WI38 (cell line): Measurements from ENCODE around the gene ATP11A.

Experiments
- H3K4me3 ChIP-seq: 2 replicates; pipeline ENCODE4 v1.5.1; 2011; ENCODE audit warnings: low read depth, mild to moderate bottlenecking, control low read depth, low read length
- TF ChIP-seq, protein P1 (sequence below): IDR thresholded peaks from 2 replicates; pipeline ENCODE4 v1.5.1; 2012; ENCODE audit warnings: low read depth, mild to moderate bottlenecking, control low read depth, low read length

ATP11A gene

DNA sequence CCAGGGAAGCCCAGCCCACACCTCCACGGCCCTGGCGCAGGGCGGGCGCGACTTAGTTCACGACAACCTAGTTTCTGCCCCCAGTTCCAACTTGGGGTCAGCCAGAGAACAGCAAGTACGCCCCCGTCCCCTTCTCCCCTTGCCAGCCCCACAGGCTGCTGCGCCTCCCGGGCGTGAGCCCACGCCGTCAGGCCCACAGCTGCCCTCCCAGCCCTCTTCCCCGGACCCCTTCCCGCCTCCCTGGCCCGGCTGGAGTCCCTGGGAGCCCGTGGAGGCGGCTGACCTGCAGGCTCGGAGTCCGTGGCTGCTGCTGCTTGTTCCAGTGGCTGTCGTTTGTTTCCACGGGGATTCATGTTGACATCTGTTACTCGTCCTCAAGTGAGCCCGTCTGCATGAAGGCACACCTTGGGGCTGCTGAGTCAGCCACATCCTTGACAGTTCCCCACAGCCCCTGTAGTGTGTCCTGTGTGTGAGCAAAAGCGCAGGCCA lies 86.0 kb downstream of the ATP11A start:
- H3K4me3 ChIP-seq: no peak overlapping the region
- TF ChIP-seq, protein P1, sequence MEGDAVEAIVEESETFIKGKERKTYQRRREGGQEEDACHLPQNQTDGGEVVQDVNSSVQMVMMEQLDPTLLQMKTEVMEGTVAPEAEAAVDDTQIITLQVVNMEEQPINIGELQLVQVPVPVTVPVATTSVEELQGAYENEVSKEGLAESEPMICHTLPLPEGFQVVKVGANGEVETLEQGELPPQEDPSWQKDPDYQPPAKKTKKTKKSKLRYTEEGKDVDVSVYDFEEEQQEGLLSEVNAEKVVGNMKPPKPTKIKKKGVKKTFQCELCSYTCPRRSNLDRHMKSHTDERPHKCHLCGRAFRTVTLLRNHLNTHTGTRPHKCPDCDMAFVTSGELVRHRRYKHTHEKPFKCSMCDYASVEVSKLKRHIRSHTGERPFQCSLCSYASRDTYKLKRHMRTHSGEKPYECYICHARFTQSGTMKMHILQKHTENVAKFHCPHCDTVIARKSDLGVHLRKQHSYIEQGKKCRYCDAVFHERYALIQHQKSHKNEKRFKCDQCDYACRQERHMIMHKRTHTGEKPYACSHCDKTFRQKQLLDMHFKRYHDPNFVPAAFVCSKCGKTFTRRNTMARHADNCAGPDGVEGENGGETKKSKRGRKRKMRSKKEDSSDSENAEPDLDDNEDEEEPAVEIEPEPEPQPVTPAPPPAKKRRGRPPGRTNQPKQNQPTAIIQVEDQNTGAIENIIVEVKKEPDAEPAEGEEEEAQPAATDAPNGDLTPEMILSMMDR: no peak

DNA sequence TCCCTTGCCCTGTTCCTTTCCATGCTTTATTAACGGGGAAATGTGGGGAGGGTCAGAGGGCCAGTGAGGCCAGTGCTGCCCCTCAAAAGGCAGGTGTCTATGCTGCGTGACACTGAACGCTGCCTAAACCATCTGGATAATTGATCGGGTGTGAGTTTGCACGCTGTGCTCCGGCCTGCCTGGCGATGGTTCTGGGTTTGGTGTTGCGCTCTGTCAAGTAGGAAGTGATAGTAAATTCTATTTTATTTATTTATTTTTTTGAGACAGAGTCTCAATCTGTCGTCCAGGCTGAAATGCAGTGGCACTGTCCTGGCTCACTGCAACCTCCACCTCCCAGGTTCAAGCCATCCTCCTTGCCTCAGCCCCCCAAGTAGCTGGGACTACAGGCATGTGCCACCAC lies 86.5 kb downstream of the ATP11A start:
- H3K4me3 ChIP-seq: no peak overlapping the region

DNA sequence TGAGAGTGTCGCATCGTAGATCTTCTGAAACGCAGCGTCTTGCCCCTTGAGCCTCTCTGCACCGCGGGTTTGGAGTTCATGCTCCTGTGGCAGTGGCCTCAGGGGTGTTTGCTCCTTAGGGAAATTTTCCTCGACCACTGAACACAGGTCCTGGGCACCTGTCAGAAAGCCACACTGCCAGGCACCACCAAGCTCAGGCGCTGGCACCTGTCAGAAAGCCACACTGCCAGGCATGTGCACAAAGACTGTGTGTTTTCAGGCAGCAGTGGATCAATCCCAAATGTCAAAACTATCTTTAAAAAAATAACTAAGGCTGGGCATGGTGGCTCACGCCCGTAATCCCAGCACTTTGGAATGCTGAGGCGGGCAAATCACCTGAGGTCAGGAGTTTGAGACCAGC lies 87.1 kb downstream of the ATP11A start:
- TF ChIP-seq, protein P1: no peak

More for the DNA sequence above, 86.5 kb downstream of the ATP11A start:
- TF ChIP-seq, protein P1: no peak

DNA sequence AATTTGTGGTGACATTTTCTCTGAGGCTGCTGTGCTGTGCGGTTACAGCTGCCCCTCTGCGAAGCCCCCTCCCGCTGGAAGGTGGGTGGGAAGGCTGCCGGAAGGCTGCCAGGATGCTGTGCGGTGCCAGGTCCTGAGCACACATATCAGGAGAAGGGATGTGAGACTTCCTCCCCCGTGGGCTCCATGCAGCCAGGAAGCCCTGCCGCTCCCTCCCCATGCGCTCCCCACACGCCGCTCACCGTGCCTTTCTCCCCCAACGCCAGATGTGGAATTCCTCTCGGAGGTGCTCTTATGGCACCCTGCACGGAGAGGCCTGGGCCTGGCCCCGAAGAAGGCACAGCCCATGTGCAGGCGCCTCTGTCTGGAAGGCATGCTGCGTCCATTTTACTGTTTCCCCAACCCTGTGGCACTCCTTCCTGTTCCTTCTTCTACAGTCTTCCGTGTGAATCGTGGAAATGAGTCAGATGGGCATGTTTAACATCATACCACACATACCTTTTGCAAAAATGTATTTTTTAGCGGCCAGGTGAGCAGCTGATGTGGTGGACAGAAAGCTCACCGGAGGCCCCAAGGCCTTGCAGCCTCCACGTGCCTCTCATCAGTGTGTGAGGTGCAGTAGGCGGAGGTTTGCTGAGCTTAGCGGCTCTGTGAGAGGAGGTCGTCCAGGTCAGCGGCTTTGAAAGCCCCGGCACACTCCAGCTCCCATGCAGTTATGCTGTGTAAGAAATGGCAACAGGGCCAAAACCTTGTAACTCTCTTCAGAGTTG lies 88.0 kb downstream of the ATP11A start:
- TF ChIP-seq, protein P1: no peak
- no peak overlapping the region for H3K4me3 ChIP-seq

More for the DNA sequence above, 87.1 kb downstream of the ATP11A start:
- no peak overlapping the region for H3K4me3 ChIP-seq

DNA sequence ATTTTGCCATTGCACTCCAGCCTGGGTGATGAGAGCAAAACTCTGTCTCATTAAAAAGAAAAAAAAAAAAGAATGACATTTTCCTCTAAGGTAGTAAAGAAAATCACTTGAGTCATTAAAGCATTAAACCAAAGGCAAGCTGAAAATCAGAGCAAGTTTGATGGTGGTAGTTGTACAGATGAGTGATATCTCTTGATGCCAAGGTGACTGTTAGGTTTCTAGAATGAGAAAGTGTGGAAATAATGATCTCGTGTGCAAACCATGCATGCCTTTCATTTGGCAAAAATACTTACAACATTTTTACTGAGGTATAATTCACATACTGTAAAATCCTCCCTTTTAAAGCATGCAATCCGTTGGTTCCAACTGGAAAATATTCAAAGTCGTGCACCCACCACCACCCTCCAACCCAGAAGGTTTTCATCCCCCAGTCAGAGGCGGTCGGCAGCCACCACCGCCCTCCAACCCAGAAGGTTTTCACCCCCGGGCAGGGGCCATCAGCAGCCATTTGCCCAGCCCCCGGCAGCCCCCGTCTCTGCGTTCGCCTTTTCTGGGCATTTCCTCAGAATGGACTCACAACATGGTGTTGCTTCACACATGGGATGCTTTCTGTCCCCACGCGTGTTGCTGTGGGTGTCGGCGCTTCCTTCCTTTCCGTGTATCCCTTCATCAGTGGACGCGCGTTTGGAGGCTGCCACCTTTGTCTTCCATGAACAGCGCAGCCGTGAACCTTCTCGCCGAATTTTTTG lies 90.2 kb downstream of the ATP11A start:
- H3K4me3 ChIP-seq: no peak overlapping the region
- TF ChIP-seq, protein P1: no peak

DNA sequence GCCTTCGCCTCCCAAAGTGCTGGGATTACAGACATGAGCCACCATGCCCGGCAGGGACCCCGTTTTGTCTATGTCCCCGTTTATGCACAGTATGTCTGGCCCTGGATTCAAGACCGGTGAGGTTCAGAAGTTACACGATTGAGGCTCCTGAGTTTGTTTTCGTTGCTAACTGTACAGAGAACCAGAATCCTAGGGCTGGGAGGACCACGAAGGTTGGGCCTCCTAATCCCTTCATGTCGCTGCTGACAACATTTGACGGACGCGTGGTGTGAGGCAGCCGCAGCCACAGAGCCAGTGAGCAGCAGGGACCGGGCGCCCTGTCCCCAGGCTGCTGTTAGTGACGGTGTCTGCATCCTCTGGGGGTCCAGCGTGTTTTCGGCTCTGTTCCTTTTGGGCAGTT lies 91.4 kb downstream of the ATP11A start:
- TF ChIP-seq, protein P1: no peak
- no peak overlapping the region for H3K4me3 ChIP-seq

DNA sequence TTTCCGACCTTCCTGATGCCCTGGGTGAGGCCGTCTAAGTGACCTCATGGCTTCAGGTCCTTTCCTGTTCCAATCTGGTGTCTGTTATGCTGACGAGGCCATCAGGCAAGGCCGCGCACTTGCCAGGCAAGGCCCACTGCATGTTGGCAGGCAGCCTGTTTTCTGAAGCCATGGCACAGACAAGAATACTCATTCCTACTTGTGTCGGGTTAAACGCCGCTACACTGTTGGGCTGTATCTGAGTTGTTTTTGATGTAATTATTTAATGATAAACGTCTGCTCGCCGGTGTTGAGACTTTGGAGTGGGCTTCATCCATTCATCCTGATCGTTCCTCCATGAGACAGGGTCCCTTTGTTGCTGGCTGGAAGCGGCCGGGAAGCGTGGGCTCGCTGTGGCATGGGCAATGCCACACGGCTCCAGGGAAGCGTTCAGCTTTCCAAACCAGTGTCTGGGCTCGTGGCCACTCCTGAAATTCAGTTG lies 92.1 kb downstream of the ATP11A start:
- H3K4me3 ChIP-seq: no peak overlapping the region
- TF ChIP-seq, protein P1: no peak
